ENCODE results near the gene FREY1. TPM values are rescaled to one million over a fixed set of nuclear protein-coding genes. Genes with fewer than 3 reads are reported as not detected.

Gene FREY1, protein sequence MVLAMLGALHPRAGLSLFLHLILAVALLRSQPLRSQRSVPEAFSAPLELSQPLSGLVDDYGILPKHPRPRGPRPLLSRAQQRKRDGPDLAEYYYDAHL
- polyA plus RNA-seq (2012; ENCODE audit: insufficient read length, low read depth), result not detected

DNA sequence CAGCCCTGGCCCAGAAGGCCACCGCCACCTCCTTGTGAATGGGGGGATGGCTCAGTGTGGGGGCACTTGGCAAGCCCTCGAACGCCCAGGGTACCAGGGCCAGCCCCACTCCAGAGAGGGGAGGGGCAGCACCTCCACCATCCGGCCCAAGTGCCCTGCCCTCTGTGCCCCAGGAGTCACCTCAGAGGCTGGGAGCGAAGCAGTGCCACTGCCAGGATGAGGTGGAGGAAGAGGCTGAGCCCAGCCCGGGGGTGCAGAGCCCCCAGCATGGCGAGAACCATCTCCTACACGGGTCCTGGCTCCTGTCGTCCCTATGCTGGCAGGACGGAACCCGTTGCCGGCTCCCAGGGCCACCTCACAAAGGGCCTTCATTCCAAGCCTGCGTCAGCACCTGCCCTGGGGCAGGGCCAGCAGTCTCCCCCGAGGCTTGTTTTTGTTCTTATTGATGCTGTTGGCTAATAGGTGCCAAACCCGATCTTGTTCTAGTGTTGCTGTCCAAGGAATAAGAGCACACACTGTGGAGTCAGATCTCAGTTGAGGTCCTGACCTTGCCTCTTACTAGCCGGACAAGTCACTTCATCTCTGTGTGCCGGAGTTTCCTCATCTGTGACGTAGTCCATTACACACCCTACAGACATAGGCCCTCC is at the start of gene FREY1:
FREY1 (minus strand) TSS at position 307 of the 647 bp plus-strand sequence; CDS start at position 281, 26 bp downstream.
- TF ChIP-seq TAF1 (IDR thresholded peaks at IDR 0.05; ENCODE audit: borderline replicate concordance, insufficient read depth, low read length), result no peak
- TF ChIP-seq, protein P1, sequence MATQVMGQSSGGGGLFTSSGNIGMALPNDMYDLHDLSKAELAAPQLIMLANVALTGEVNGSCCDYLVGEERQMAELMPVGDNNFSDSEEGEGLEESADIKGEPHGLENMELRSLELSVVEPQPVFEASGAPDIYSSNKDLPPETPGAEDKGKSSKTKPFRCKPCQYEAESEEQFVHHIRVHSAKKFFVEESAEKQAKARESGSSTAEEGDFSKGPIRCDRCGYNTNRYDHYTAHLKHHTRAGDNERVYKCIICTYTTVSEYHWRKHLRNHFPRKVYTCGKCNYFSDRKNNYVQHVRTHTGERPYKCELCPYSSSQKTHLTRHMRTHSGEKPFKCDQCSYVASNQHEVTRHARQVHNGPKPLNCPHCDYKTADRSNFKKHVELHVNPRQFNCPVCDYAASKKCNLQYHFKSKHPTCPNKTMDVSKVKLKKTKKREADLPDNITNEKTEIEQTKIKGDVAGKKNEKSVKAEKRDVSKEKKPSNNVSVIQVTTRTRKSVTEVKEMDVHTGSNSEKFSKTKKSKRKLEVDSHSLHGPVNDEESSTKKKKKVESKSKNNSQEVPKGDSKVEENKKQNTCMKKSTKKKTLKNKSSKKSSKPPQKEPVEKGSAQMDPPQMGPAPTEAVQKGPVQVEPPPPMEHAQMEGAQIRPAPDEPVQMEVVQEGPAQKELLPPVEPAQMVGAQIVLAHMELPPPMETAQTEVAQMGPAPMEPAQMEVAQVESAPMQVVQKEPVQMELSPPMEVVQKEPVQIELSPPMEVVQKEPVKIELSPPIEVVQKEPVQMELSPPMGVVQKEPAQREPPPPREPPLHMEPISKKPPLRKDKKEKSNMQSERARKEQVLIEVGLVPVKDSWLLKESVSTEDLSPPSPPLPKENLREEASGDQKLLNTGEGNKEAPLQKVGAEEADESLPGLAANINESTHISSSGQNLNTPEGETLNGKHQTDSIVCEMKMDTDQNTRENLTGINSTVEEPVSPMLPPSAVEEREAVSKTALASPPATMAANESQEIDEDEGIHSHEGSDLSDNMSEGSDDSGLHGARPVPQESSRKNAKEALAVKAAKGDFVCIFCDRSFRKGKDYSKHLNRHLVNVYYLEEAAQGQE (IDR thresholded peaks at IDR 0.05; ENCODE audit: insufficient read depth in 1 of 2, low read depth in 2 of 2, low read length in 2 of 2), result no peak
- TF ChIP-seq FOXP2 (optimal IDR thresholded peaks at IDR 0.05; ENCODE audit: borderline replicate concordance, extremely low read depth, extremely low read length, insufficient read depth), result no peak
- TF ChIP-seq POLR2AphosphoS5 (IDR thresholded peaks at IDR 0.05; ENCODE audit: low read depth, low read length), result no peak
- TF ChIP-seq SIN3A (IDR thresholded peaks at IDR 0.05; ENCODE audit: borderline replicate concordance, insufficient read depth, low read length), result no peak

DNA sequence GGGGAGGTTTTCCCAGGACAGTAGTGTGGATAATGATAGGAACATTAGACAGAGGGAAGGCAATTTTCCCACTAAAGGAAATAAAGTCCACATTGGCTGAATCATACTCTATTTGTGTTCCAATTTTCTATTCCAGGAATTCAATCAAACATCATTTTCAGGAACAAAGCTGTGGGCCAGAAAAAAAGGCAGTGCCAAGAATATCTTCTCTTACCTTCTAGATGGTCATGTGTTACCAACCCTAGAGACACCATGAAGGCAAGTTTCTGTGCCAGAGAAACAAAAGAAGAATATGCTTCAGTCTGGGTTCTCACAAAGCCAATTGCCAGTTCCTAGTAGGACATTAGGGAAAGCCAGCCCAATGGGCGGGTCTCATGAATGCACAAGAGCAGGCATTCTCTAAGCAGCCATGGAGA is 42.9 kb upstream of the FREY1 start:
- TF ChIP-seq, protein P1 (IDR thresholded peaks at IDR 0.05; ENCODE audit: insufficient read depth in 1 of 2, low read depth in 2 of 2, low read length in 2 of 2), result no peak
- TF ChIP-seq FOXP2 (optimal IDR thresholded peaks at IDR 0.05; ENCODE audit: borderline replicate concordance, extremely low read depth, extremely low read length, insufficient read depth), result no peak
- TF ChIP-seq TAF1 (IDR thresholded peaks at IDR 0.05; ENCODE audit: borderline replicate concordance, insufficient read depth, low read length), result no peak

DNA sequence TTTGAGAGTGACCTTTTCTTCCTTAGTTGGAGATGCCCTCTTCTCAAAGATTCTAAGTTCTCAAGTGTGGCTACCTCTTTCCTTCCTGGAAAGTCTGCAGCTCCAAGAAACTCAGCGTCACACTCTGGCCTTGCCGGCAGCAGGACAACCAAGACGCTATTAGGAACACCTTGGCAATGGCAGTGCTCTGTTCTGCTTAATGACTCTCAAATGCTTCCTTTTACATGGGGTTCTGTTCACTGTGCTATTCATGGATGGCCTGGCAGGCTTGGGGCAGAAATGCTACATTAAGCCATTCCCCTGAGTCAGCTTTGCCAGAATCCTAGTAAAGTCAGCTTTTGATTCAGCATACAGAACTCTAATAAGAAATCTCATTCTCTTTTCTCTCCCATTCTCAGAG is 41.3 kb upstream of the FREY1 start:
- TF ChIP-seq TAF1 (IDR thresholded peaks at IDR 0.05; ENCODE audit: borderline replicate concordance, insufficient read depth, low read length), result no peak
- TF ChIP-seq, protein P1 (IDR thresholded peaks at IDR 0.05; ENCODE audit: insufficient read depth in 1 of 2, low read depth in 2 of 2, low read length in 2 of 2), result no peak
- TF ChIP-seq FOXP2 (optimal IDR thresholded peaks at IDR 0.05; ENCODE audit: borderline replicate concordance, extremely low read depth, extremely low read length, insufficient read depth), result no peak
- TF ChIP-seq SIN3A (IDR thresholded peaks at IDR 0.05; ENCODE audit: borderline replicate concordance, insufficient read depth, low read length), result no peak
- TF ChIP-seq POLR2AphosphoS5 (IDR thresholded peaks at IDR 0.05; ENCODE audit: low read depth, low read length), result no peak

DNA sequence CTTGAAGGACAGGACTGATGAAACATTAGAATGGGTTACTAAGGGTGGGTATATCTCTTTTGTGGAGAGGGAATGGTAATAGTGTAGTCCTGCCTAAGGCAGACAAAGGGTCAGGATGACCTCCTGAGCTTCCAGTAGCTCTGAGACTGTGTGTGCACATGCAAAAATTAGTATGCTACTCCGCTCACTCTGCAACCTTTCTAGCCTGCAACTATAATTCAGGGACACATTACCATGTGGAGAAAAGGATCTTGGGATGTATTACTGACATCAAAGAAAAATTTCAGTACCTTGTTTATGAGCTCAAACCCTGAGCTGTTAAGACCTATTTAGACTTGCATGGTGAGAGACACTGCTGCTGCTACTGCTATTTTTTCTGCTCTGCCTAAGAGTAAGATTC is 40.8 kb upstream of the FREY1 start:
- TF ChIP-seq, protein P1 (IDR thresholded peaks at IDR 0.05; ENCODE audit: insufficient read depth in 1 of 2, low read depth in 2 of 2, low read length in 2 of 2), result no peak
- TF ChIP-seq POLR2AphosphoS5 (IDR thresholded peaks at IDR 0.05; ENCODE audit: low read depth, low read length), result no peak
- no peak for TF ChIP-seq FOXP2 (optimal IDR thresholded peaks at IDR 0.05; ENCODE audit: borderline replicate concordance, extremely low read depth, extremely low read length, insufficient read depth)
- no peak for TF ChIP-seq TAF1 (IDR thresholded peaks at IDR 0.05; ENCODE audit: borderline replicate concordance, insufficient read depth, low read length)
- TF ChIP-seq SIN3A (IDR thresholded peaks at IDR 0.05; ENCODE audit: borderline replicate concordance, insufficient read depth, low read length), result no peak
